Right lobe of liver (tissue), 4 donors: ENCODE measurements around the gene FUT1.

ENCODE experiments used
- CTCF ChIP-seq, 4 donors: fragments of 200-600 bp in 3 of 4; fragments of 450-650 bp in 1 of 4; IDR thresholded peaks; one replicate each; pipeline versions ENCODE4 v1.5.1 to v1.8.0; 2016 to 2022; ENCODE audit warnings: antibody characterized with exemption in 4 of 4, mild to moderate bottlenecking in 2 of 4
- POLR2A ChIP-seq: fragments of 450-650 bp; IDR thresholded peaks from one replicate; pipeline ENCODE4 v1.6.1; 2017; ENCODE audit warnings: antibody characterized with exemption, mild to moderate bottlenecking
- donor health status: DM: no; HTN: no; CAD: no.
- donor health status: DM: no; HTN: no; CAD: no.
- donor health status: DM: no; HTN: yes; CAD: no.

GRCh38 chr19:48713864-48714755, 38.3 kb downstream of the FUT1 start:
- TF ChIP-seq CTCF (IDR thresholded peaks at IDR 0.05) (peak in 1 of 4 donors; percentile 18), POLR2A (peak; percentile 60)
